Activated CD8-positive, alpha-beta T cell treated with anti-CD3 and anti-CD28 coated beads for 36 hours (primary cell): ENCODE data around the gene BAD. TPM values are rescaled to one million over a fixed set of nuclear protein-coding genes. Genes with fewer than 3 reads are reported as not detected.

Source experiments
- ATAC-seq: fragments of 200-7000 bp; cut with Tn5 transposase; one replicate; pipeline ENCODE4 v1.10.0; 2021; ENCODE audit warnings: mild to moderate bottlenecking, moderate library complexity
- CTCF ChIA-PET: fragments of 350-600 bp; sonication (Branson Sonifier 250); formaldehyde crosslinking; loops from one replicate; lab custom pipeline; 2021; ENCODE audit warnings: antibody characterized with exemption; lab: Charles Lee
- POLR2A ChIA-PET: fragments of 350-600 bp; sonication (Branson Sonifier 250); formaldehyde crosslinking; loops from one replicate; lab custom pipeline; 2021; ENCODE audit warnings: antibody characterized with exemption; lab: Charles Lee
- DNase-seq: peaks from one replicate; pipeline ENCODE4 v3.0.0-alpha.2; 2020
- H3K27ac Mint-ChIP-seq: one replicate; pipeline ENCODE4 v1.8.0; 2021; ENCODE audit warnings: mild to moderate bottlenecking, mixed read lengths
- H3K27me3 Mint-ChIP-seq: one replicate; pipeline ENCODE4 v1.8.0; 2021; ENCODE audit warnings: mixed read lengths
- H3K36me3 Mint-ChIP-seq: one replicate; pipeline ENCODE4 v1.8.0; 2021; ENCODE audit warnings: low read depth, mixed read lengths
- H3K4me1 Mint-ChIP-seq: one replicate; pipeline ENCODE4 v1.8.0; 2021; ENCODE audit warnings: low read depth, mixed read lengths
- H3K4me3 Mint-ChIP-seq: one replicate; pipeline ENCODE4 v1.8.0; 2021; ENCODE audit warnings: mild to moderate bottlenecking, moderate library complexity, mixed read lengths
- H3K9me3 Mint-ChIP-seq: one replicate; pipeline ENCODE4 v1.8.0; 2021; ENCODE audit warnings: mixed read lengths
- CTCF ChIP-seq: fragments of 200-600 bp; IDR thresholded peaks from one replicate; pipeline ENCODE4 v1.8.0; 2022; ENCODE audit warnings: antibody characterized with exemption, mild to moderate bottlenecking
- intact Hi-C: fragments of 100-400 bp; cut with micrococcal nuclease; formaldehyde crosslinking; loops from one replicate; pipeline ENCODE4 v1.10.0; 2022
- total RNA-seq, 2 experiments: library from RNA; stranded (reverse); gene quantifications; one replicate each; pipeline ENCODE4 v1.2.3, GENCODE V29; 2021

BAD gene
- total RNA-seq, 2 experiments from 2014 or later: 17.2 to 17.7 TPM

GRCh38 chr11:64291262-64291751 is 6.8 kb upstream of the BAD start, which contains the start of gene KCNK4:
KCNK4 (plus strand) TSS chr11:64291302; CDS start chr11:64293019, 1,717 bp downstream.
- Mint-ChIP-seq H3K4me3 (peak within 1 kb of the TSS; percentile 18), H3K4me1 (peaks cover 10% of the 10 kb centered on the region), H3K27me3 (peaks cover 41% of the 10 kb centered on the region), H3K36me3 (no peaks in the 10 kb centered on the region), H3K9me3 (no peaks in the 10 kb centered on the region), H3K27ac (no peak within 1 kb of the TSS)
- CTCF ChIA-PET: interaction anchor here (2.6 kb wide), 1 partner anchor 10 kb away, joined by 19 read pairs; the partner anchor contains the start of gene CATSPERZ
- POLR2A ChIA-PET: interaction anchor here (1.6 kb wide), 2 partner anchors 26 to 40 kb away, joined by 5 read pairs; partner anchors contain the start of genes PRDX5 and TRMT112
- no peak for TF ChIP-seq CTCF
- no peak for DNase-seq
- no peak for ATAC-seq
- intact Hi-C loops: no loop called here

GRCh38 chr11:64290352-64291261 is 6.1 kb upstream of the BAD start:
- no peak overlapping the region for H3K27ac Mint-ChIP-seq
- ATAC-seq (no peak), DNase-seq (no peak)
- no peaks in the 10 kb centered on the region for H3K9me3 Mint-ChIP-seq
- TF ChIP-seq CTCF: no peak
- H3K36me3 Mint-ChIP-seq: no peaks in the 10 kb centered on the region
- POLR2A ChIA-PET: interaction anchor here (0.7 to 1.7 kb wide), 8 partner anchors 11 to 85 kb away, joined by 3 to 5 read pairs (median 4); partner anchors contain the start of gene FERMT3
- CTCF ChIA-PET: interaction anchor here (1.5 to 2.6 kb wide), 2 partner anchors 11 to 14 kb away, joined by 9 to 19 read pairs; partner anchors contain the start of gene CATSPERZ
- H3K4me1 Mint-ChIP-seq: peaks cover 12% of the 10 kb centered on the region
- intact Hi-C loops: no loop called here
- peak overlapping the region; percentile 18 for H3K4me3 Mint-ChIP-seq
- peaks cover 35% of the 10 kb centered on the region for H3K27me3 Mint-ChIP-seq

GRCh38 chr11:64289002-64289564 is 4.6 kb upstream of the BAD start:
- peaks cover 23% of the 10 kb centered on the region for H3K27me3 Mint-ChIP-seq
- POLR2A ChIA-PET: interaction anchor here (1.2 to 1.7 kb wide), 5 partner anchors 12 to 82 kb away, joined by 3 to 4 read pairs (median 4); partner anchors contain the start of gene FERMT3
- H3K27ac Mint-ChIP-seq: no peak overlapping the region
- CTCF ChIA-PET: interaction anchor here (1.0 to 2.6 kb wide), 3 partner anchors 12 to 82 kb away, joined by 3 to 19 read pairs (median 4); partner anchors contain the start of genes CATSPERZ and FERMT3
- intact Hi-C loops: no loop called here
- ATAC-seq (no peak), DNase-seq (no peak)
- peaks cover 14% of the 10 kb centered on the region for H3K4me1 Mint-ChIP-seq
- no peaks in the 10 kb centered on the region for H3K36me3 Mint-ChIP-seq
- H3K4me3 Mint-ChIP-seq: no peak overlapping the region
- H3K9me3 Mint-ChIP-seq: no peaks in the 10 kb centered on the region
- TF ChIP-seq CTCF: no peak

- DNase-seq: no peak
- CTCF ChIA-PET: interaction anchor here (1.0 to 1.1 kb wide), 2 partner anchors 16 to 82 kb away, joined by 3 to 4 read pairs; partner anchors contain the start of gene FERMT3
- intact Hi-C loops: no loop called here
- no peaks in the 10 kb centered on the region for H3K9me3 Mint-ChIP-seq
- POLR2A ChIA-PET: interaction anchor here (1.4 kb wide), 1 partner anchor 18 kb away, joined by 6 read pairs; no protein-coding TSS in a partner anchor
- ATAC-seq: no peak
- no peak for TF ChIP-seq CTCF
- no peaks in the 10 kb centered on the region for H3K36me3 Mint-ChIP-seq
- no peak overlapping the region for H3K27ac Mint-ChIP-seq
- H3K4me1 Mint-ChIP-seq: peaks cover 14% of the 10 kb centered on the region
- no peak overlapping the region for H3K4me3 Mint-ChIP-seq
- H3K27me3 Mint-ChIP-seq: peaks cover 18% of the 10 kb centered on the region
These were observed 3.9 kb upstream of the BAD start for GRCh38 chr11:64288353-64288750.
